ENCODE measurements around the gene COX6A2. TPM values are rescaled to one million over a fixed set of nuclear protein-coding genes. Genes with fewer than 3 reads are reported as not detected.

The COX6A2 gene
- total RNA-seq, 2 experiments from 2014 or later, result not detected

- H3K4me3 Mint-ChIP-seq, result peak overlapping the region; percentile 88
- H3K36me3 ChIP-seq (ENCODE audit: insufficient read depth, low read length), result no peaks in the 10 kb centered on the region
- peaks cover 10 to 18% of the 10 kb centered on the region in 2 experiments for H3K27me3 ChIP-seq (ENCODE audit: control insufficient read depth in 1 of 2, insufficient read depth in 2 of 2, low read length in 2 of 2)
- POLR2A ChIA-PET, result interaction anchor here (0.9 to 6.2 kb wide), 12 partner anchors 12 to 397 kb away, joined by 3 to 69 read pairs (median 6); partner anchors contain the start of genes ARMC5, FUS, RUSF1 and ZNF267
- H3K27ac ChIP-seq (ENCODE audit: low read depth in 1 of 2, low read length in 2 of 2), result no peak overlapping the region
- peaks cover 0 to 6% of the 10 kb centered on the region in 2 experiments for H3K9me3 ChIP-seq (ENCODE audit: control insufficient read depth in 1 of 2, insufficient read depth in 1 of 2, low read length in 2 of 2)
- peaks cover 28% of the 10 kb centered on the region for H3K4me1 Mint-ChIP-seq (ENCODE audit: low read depth)
- no peak for TF ChIP-seq CTCF (IDR thresholded peaks at IDR 0.05)
- peak overlapping the region; percentile 83 for H3K27ac Mint-ChIP-seq
- CTCF ChIA-PET, result interaction anchor here (1.3 kb wide), 1 partner anchor 34 kb away, joined by 3 read pairs; the partner anchor contains the start of gene ZNF843
- H3K27me3 Mint-ChIP-seq, result peaks cover 13% of the 10 kb centered on the region
- ATAC-seq (ENCODE audit: poor library complexity) (peak; percentile 87), DNase-seq (peak; percentile 81 to 99 (median 90))
- no peaks in the 10 kb centered on the region for H3K36me3 Mint-ChIP-seq (ENCODE audit: low read depth)
- peaks cover 45% of the 10 kb centered on the region for H3K4me1 ChIP-seq (ENCODE audit: insufficient read depth, low read length)
- peak overlapping the region; percentile 71 for H3K4me3 ChIP-seq (ENCODE audit: low read length)
- no peaks in the 10 kb centered on the region for H3K9me3 Mint-ChIP-seq
- intact Hi-C loops (cut with DNase I, micrococcal nuclease), result loop anchor here (1.0 to 2.0 kb wide), 3 partner anchors 11 to 18 kb away; partner anchors contain the start of gene ARMC5 (in 1 of the 2)
Observed at GRCh38 chr16:31476303-31477219, 48.4 kb upstream of the COX6A2 start.

- Mint-ChIP-seq H3K36me3 (ENCODE audit: low read depth) (no peaks in the 10 kb centered on the region), H3K27me3 (peaks cover 13% of the 10 kb centered on the region), H3K9me3 (no peaks in the 10 kb centered on the region), H3K4me3 (peak overlapping the region; percentile 88), H3K27ac (peak overlapping the region; percentile 83), H3K4me1 (ENCODE audit: low read depth) (peaks cover 28% of the 10 kb centered on the region)
- DNase-seq (peak in 3 of 14 experiments; percentile 18 to 45 (median 32)), ATAC-seq (ENCODE audit: poor library complexity) (no peak)
- CTCF ChIA-PET, result interaction anchor here (1.6 kb wide), 1 partner anchor 15 kb away, joined by 6 read pairs; no protein-coding TSS in a partner anchor
- Histone ChIP-seq H3K36me3 (ENCODE audit: insufficient read depth, low read length) (no peaks in the 10 kb centered on the region), H3K27ac (ENCODE audit: low read depth in 1 of 2, low read length in 2 of 2) (no peak overlapping the region), H3K4me1 (ENCODE audit: insufficient read depth, low read length) (peaks cover 47% of the 10 kb centered on the region), H3K27me3 (ENCODE audit: control insufficient read depth in 1 of 2, insufficient read depth in 2 of 2, low read length in 2 of 2) (peaks cover 10 to 24% of the 10 kb centered on the region in 2 experiments), H3K9me3 (ENCODE audit: control insufficient read depth in 1 of 2, insufficient read depth in 1 of 2, low read length in 2 of 2) (peaks cover 0 to 6% of the 10 kb centered on the region in 2 experiments), H3K4me3 (ENCODE audit: low read length) (peak overlapping the region; percentile 71)
- no peak for TF ChIP-seq CTCF (IDR thresholded peaks at IDR 0.05)
- intact Hi-C loops (cut with DNase I, micrococcal nuclease), result loop anchor here (1.0 to 2.0 kb wide), 2 partner anchors 16 to 17 kb away; partner anchors contain the start of gene ARMC5 (in 1 of the 2)
- POLR2A ChIA-PET, result interaction anchor here (1.4 to 6.2 kb wide), 7 partner anchors 12 to 398 kb away, joined by 5 to 69 read pairs (median 7); partner anchors contain the start of genes ARMC5, FUS, RUSF1 and ZNF267
Observed at GRCh38 chr16:31475946-31476302, 47.8 kb upstream of the COX6A2 start.
